ENCODE measurements around the gene BTLA.
"Not testable (repeated sequence)": the region's sequence is repeated elsewhere in the genome, so short reads cannot be mapped to it uniquely, and the experiment has no call there.

The BTLA gene

DNA sequence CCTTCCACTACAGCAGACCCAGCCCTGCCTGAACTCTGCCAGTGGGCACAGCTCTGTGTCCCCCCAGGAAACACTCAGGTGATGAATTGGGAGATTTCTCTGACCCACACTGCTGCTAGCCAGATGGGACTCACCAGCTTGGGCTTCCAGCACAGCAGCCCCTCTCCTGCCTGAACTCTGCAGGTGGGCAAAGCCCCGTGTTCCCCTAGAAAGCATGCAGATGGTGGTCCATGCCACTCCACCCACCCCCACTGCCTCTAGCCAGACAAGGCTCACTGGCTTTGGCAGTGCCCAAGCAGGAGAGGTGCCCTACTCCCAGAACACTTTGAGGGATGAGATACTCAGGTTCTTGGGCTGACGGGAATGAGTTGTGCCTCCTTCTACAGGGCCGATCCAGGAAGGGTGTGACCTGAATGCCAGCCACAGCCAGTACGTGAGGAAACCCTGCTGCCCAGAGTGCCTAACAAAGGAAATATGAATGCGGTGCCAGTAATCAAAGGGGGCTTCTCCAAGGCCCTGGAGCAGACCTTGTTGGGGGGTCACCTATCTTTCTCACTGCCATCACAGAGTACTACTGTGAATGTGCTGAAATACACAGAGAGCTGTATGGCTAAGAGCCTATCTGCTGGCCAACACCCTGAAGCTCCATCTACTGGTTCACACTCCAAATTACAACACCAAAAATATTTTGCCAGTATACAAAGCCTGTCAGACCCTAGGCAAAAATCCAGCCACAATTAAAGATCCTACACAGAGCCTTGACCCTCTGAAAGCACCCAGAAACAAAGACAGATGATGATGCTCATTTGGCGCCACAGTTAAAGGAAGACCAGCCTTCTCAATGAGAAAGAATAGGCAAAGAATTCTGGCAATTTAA lies 61.9 kb downstream of the BTLA start:
- no peak for DNase-seq

DNA sequence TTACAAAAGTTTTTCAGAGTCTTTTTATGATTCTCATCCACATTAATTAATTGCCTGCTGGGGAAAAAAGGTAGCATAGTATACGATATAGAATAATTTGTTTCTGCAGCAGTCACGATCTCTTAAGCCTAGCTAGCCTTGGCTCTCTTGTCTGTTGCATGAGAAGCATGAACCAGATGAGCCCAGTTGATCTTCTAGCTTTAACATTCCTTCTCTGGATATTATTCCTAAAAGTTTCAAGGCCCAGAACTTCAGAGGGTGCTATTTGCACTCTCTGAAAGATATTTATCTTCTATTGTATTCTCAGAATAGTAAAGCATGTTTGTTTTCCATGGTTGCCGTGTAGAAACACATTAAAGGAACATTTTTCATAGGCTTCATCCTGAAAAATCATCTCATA lies 69.3 kb downstream of the BTLA start:
- DNase-seq, result no peak

DNA sequence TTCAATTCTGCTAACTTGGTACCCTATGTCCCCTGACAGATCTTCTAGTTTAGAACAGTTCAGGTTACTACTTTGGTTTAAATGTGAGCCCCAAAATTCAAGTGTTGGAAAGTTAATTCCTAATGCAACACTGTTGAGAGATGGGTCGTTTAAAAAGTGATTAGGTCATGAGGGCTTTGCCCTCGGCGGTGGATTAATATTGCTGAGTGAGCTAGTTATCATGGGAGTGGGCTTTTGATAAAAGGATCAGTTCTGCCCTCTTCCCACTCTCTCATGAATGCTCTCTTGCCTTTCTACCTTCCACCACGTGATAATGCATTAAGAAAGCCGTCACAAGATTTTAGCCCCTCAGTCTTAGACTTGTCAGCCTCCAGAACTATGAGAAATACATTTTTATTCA lies 72.1 kb downstream of the BTLA start:
- DNase-seq, result no peak

- DNase-seq, result no peak
Measured at GRCh38 chr3:112425858-112426750, 73.2 kb downstream of the BTLA start.

GRCh38 chr3:112425382-112425781 lies 73.9 kb downstream of the BTLA start:
- no peak for DNase-seq

DNA sequence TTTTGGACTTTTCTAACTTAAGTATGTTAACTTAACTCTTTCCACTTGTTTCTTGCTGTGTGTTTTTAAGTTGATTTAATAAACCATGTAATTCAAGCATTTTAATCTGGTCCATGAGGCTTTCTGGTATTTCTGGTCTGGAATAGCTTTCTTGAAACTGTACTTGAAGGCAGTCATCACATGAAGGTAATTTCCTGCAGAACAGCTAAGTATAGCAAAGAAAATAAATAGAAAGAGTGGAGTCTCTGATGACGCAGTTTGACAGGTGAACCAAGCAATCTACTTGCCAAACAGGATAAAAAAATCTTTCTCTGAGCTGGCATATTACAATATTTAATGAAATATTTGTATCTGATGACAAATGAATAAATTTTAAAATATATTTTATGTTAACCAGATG lies 74.9 kb downstream of the BTLA start:
- DNase-seq, result no peak

DNA sequence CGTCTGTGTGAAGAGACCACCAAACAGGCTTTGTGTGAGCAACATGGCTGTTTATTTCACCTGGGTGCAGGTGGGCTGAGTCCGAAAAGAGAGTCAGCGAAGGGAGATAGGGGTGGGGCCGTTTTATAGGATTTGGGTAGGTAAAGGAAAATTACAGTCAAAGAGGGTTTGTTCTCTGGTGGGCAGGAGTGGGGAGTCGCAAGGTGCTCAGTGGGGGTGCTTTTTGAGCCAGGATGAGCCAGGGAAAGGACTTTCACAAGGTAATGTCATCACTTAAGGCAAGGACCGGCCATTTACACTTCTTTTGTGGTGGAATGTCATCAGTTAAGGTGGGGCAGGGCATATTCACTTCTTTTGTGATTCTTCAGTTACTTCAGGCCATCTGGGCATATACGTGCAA lies 76.4 kb downstream of the BTLA start:
- not testable (repeated sequence) for DNase-seq

DNA sequence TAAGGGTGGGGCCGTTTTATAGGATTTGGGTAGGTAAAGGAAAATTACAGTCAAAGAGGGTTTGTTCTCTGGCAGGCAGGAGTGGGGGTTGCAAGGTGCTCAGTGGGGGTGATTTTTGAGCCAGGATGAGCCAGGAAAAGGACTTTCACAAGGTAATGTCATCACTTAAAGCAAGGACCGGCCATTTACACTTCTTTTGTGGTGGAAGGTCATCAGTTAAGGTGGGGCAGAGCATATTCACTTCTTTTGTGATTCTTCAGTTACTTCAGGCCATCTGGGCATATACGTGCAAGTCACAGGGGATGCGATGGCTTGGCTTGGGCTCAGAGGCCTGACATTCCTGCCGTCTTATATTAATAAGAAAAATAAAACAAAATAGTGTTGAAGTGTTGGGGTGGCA lies 80.7 kb downstream of the BTLA start:
- DNase-seq, result not testable (repeated sequence)

GRCh38 chr3:112417696-112418318 lies 81.5 kb downstream of the BTLA start:
- no peak for DNase-seq

DNA sequence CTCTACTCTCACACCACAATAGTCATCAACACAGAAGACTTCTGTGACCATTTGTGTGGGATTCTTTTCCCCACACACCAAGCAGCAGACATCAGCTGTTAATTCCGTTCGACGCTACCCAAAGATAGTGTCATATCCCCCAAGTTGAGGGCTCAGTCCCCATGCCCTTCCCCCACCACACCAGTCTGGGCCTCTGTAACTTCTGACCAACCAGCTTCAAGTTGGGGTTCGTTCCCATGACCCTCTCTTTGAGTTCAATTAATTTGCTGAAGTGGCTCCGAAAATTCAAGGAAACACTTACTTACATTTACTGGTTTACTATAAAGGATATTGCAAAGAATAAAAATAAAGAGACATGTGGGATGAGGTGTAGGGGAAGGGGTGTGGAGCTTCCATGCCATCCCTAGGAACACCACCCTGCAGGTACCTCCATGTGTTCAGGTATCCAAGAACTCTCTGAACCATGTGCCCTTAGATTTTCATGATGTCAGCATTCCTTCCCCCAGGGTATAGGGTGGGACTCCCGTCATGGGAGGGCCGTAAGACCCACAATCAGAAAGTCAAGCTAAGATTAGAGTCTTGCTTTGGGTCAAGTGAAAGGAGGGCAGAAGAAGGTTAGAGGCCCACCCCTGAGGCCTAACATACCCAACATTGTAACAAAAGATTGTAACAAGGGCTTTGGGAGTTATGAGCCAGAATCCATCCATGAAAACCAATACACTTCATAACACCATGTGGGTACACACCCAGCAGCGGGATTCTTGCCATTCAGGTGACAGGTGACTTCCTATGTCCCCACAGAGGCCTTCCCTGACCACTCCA lies 82.7 kb downstream of the BTLA start:
- no peak for DNase-seq

DNA sequence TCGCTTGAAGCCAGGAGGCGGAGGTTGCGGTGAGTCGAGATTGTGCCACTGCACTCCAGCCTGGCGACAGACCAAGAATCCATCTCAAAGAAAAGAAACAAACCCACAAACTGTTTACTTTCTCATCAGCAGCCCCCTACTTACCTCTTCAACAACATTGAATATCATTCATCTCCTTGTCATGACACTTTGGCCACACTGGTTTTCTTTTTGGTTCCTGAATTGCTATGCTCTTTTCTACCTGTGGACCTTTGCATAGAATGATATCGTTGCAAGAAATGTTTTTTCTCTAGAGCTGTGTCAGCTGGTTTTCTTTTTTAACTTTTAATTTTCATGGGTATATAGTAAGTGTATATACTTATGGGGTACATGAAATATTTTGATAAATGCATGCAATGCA lies 83.9 kb downstream of the BTLA start:
- DNase-seq, result no peak
